ENCODE data around the gene MX1.

DNA sequence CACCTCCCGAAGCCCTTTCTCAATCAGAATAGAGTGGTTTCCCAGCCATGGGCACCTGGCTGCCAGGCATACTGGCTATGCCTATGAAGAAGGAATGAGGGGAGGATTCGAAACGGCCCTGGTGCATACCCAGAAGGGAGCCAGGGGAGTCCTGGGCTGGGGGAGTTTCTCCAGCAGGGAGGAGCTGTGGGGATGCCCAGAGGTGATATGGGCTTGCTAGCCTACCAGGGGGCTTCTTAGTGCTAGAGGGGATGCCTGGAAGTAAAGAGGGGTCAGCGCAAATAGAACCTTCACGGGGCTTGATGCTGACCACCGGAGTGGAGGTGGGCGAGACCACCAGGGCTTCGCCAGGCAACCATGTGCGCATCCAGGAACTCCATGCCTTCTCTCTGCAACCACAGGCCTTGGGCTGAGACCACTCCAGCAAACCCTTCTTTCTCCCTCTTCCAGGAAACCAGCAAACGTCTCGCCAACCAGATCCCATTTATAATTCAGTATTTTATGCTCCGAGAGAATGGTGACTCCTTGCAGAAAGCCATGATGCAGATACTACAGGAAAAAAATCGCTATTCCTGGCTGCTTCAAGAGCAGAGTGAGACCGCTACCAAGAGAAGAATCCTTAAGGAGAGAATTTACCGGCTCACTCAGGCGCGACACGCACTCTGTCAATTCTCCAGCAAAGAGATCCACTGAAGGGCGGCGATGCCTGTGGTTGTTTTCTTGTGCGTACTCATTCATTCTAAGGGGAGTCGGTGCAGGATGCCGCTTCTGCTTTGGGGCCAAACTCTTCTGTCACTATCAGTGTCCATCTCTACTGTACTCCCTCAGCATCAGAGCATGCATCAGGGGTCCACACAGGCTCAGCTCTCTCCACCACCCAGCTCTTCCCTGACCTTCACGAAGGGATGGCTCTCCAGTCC, 18.2 kb upstream of the MX1 start:
- TF ChIP-seq JUNB (IDR thresholded peaks at IDR 0.05; ENCODE audit: unreplicated experiment) = no peak
- TF ChIP-seq EZH2 (IDR thresholded peaks at IDR 0.05; ENCODE audit: low read depth, unreplicated experiment) = no peak
- TF ChIP-seq, protein P1, sequence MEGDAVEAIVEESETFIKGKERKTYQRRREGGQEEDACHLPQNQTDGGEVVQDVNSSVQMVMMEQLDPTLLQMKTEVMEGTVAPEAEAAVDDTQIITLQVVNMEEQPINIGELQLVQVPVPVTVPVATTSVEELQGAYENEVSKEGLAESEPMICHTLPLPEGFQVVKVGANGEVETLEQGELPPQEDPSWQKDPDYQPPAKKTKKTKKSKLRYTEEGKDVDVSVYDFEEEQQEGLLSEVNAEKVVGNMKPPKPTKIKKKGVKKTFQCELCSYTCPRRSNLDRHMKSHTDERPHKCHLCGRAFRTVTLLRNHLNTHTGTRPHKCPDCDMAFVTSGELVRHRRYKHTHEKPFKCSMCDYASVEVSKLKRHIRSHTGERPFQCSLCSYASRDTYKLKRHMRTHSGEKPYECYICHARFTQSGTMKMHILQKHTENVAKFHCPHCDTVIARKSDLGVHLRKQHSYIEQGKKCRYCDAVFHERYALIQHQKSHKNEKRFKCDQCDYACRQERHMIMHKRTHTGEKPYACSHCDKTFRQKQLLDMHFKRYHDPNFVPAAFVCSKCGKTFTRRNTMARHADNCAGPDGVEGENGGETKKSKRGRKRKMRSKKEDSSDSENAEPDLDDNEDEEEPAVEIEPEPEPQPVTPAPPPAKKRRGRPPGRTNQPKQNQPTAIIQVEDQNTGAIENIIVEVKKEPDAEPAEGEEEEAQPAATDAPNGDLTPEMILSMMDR (conservative IDR thresholded peaks at IDR 0.05; ENCODE audit: low read depth in 2 of 2) = no peak
- TF ChIP-seq, protein P2, sequence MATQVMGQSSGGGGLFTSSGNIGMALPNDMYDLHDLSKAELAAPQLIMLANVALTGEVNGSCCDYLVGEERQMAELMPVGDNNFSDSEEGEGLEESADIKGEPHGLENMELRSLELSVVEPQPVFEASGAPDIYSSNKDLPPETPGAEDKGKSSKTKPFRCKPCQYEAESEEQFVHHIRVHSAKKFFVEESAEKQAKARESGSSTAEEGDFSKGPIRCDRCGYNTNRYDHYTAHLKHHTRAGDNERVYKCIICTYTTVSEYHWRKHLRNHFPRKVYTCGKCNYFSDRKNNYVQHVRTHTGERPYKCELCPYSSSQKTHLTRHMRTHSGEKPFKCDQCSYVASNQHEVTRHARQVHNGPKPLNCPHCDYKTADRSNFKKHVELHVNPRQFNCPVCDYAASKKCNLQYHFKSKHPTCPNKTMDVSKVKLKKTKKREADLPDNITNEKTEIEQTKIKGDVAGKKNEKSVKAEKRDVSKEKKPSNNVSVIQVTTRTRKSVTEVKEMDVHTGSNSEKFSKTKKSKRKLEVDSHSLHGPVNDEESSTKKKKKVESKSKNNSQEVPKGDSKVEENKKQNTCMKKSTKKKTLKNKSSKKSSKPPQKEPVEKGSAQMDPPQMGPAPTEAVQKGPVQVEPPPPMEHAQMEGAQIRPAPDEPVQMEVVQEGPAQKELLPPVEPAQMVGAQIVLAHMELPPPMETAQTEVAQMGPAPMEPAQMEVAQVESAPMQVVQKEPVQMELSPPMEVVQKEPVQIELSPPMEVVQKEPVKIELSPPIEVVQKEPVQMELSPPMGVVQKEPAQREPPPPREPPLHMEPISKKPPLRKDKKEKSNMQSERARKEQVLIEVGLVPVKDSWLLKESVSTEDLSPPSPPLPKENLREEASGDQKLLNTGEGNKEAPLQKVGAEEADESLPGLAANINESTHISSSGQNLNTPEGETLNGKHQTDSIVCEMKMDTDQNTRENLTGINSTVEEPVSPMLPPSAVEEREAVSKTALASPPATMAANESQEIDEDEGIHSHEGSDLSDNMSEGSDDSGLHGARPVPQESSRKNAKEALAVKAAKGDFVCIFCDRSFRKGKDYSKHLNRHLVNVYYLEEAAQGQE (IDR thresholded peaks at IDR 0.05; ENCODE audit: unreplicated experiment) = no peak
